Erythroblast (primary cell): ENCODE measurements around the gene SBF2.

ENCODE experiments used
- GATA1 ChIP-seq: IDR thresholded peaks from 2 replicates; pipeline ENCODE4 v1.6.1; 2011; ENCODE audit warnings: low read depth, mild to moderate bottlenecking, control low read depth, low read length, moderate library complexity
- POLR2A ChIP-seq: IDR thresholded peaks from 2 replicates; pipeline ENCODE4 v1.6.1; 2011; ENCODE audit warnings: mild to moderate bottlenecking, low read length

- TF ChIP-seq POLR2A (no peak), GATA1 (no peak)
These were observed 435.8 kb downstream of the SBF2 start for GRCh38 chr11:9858218-9858617.
